Activated B cell treated with CpG ODN at 0.5 μM for 24 hours (primary cell): Measurements from ENCODE around the gene VWA7. TPM values are rescaled to one million over a fixed set of nuclear protein-coding genes. Genes with fewer than 3 reads are reported as not detected.
A peak's percentile ranks its signal among the peaks of the same experiment; 100 is the strongest.

Source experiments
- ATAC-seq: fragments of 200-7000 bp; cut with Tn5 transposase; one replicate; pipeline ENCODE4 v1.10.0; 2021; ENCODE audit warnings: low read depth, mild to moderate bottlenecking, moderate library complexity
- CTCF ChIA-PET: fragments of 350-600 bp; sonication (Branson Sonifier 250); formaldehyde crosslinking; loops from one replicate; lab custom pipeline; 2021; ENCODE audit warnings: antibody characterized with exemption; lab: Charles Lee
- POLR2A ChIA-PET: fragments of 350-600 bp; sonication (Branson Sonifier 250); formaldehyde crosslinking; loops from one replicate; lab custom pipeline; 2021; ENCODE audit warnings: antibody characterized with exemption; lab: Charles Lee
- DNase-seq: peaks from one replicate; pipeline ENCODE4 v3.0.0; 2022
- H3K27ac Mint-ChIP-seq: one replicate; pipeline ENCODE4 v1.8.0; 2020; ENCODE audit warnings: mixed read lengths
- H3K27me3 Mint-ChIP-seq: one replicate; pipeline ENCODE4 v1.8.0; 2021; ENCODE audit warnings: mixed read lengths
- H3K36me3 Mint-ChIP-seq: one replicate; pipeline ENCODE4 v1.8.0; 2021; ENCODE audit warnings: low read depth, mixed read lengths
- H3K4me1 Mint-ChIP-seq: one replicate; pipeline ENCODE4 v1.8.0; 2021; ENCODE audit warnings: mixed read lengths
- H3K4me3 Mint-ChIP-seq: one replicate; pipeline ENCODE4 v1.8.0; 2020; ENCODE audit warnings: mild to moderate bottlenecking, mixed read lengths
- H3K9me3 Mint-ChIP-seq: one replicate; pipeline ENCODE4 v1.8.0; 2020; ENCODE audit warnings: mixed read lengths
- intact Hi-C: fragments of 100-400 bp; cut with micrococcal nuclease; formaldehyde crosslinking; loops from one replicate; pipeline ENCODE4 v1.15.1; 2024
- total RNA-seq: library from RNA; stranded (reverse); gene quantifications from 2 replicates; pipeline ENCODE4 v1.2.3, GENCODE V29; 2022
- TF ChIP-seq, protein P1 (sequence below): fragments of 200-600 bp; IDR thresholded peaks from one replicate; pipeline ENCODE4 v1.8.0; 2022; ENCODE audit warnings: antibody characterized with exemption, mild to moderate bottlenecking

VWA7 gene
- total RNA-seq, 1 donor from 2014 or later = 2.9 TPM

DNA sequence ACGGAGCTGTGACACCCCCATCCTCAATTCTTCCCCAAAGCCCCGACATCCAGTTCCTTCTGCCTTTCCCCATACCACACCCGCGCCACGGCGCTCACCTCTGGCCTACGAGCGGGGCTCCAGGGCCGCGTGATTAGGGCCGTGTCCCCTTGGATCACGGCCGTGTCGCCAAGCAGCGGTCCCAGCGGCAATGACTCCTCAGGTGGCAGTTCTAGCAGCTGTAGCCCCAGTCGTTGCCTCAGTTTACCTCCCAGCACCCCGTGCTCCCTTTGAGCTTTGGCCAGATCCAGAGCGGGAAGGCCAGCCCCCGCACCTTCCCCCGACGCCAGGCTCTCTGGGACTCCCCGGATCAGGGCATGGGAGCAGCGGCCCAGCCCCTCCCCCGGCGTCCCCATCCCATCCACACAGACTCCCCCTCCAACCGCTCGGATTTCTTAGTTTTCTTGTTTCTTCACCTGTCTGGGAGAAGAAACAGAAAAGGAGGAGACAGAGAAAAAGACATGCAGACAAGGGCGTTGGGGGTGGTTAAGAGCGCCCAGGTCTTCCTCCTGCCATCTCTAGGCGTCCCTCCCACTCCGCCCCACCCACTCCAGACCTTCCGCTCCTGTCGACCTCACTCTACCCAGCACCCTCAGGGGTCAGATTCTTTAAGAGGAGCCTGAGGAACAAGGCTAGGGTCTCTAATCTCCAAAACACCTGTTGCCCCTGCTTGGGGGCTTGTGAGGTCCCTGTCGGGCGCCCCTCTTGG, 48.2 kb downstream of the VWA7 start, which contains the start of gene DDAH2:
Gene DDAH2, minus strand, starts transcription at position 533 of the 748 bp plus-strand sequence. Its CDS starts 138 bp downstream, at position 395.
- DNase-seq (no peak), ATAC-seq (peak; percentile 13)
- no peaks in the 10 kb centered on the region for H3K9me3 Mint-ChIP-seq
- H3K4me1 Mint-ChIP-seq = peaks cover 69% of the 10 kb centered on the region
- peak within 1 kb of the TSS; percentile 97 for H3K4me3 Mint-ChIP-seq
- ChIA-PET CTCF (interaction anchor here (0.6 to 5.9 kb wide), 19 partner anchors 9 to 533 kb away, joined by 3 to 49 read pairs (median 4); partner anchors contain the start of genes ABHD16A, HSPA1A, HSPA1B and HSPA1L), POLR2A (interaction anchor here (0.8 to 7.7 kb wide), 19 partner anchors 9 to 134 kb away, joined by 3 to 131 read pairs (median 11); partner anchors contain the start of genes ABHD16A, BAG6, CLIC1 and GPANK1)
- intact Hi-C loops = loop anchor here (1.0 to 2.0 kb wide), 7 partner anchors 40 to 194 kb away; partner anchors contain the start of genes BAG6, HSPA1A, HSPA1L and NEU1
- H3K27ac Mint-ChIP-seq = peak within 1 kb of the TSS; percentile 95
- H3K27me3 Mint-ChIP-seq = no peaks in the 10 kb centered on the region
- H3K36me3 Mint-ChIP-seq = peaks cover 63% of the 10 kb centered on the region
- TF ChIP-seq, protein P1, sequence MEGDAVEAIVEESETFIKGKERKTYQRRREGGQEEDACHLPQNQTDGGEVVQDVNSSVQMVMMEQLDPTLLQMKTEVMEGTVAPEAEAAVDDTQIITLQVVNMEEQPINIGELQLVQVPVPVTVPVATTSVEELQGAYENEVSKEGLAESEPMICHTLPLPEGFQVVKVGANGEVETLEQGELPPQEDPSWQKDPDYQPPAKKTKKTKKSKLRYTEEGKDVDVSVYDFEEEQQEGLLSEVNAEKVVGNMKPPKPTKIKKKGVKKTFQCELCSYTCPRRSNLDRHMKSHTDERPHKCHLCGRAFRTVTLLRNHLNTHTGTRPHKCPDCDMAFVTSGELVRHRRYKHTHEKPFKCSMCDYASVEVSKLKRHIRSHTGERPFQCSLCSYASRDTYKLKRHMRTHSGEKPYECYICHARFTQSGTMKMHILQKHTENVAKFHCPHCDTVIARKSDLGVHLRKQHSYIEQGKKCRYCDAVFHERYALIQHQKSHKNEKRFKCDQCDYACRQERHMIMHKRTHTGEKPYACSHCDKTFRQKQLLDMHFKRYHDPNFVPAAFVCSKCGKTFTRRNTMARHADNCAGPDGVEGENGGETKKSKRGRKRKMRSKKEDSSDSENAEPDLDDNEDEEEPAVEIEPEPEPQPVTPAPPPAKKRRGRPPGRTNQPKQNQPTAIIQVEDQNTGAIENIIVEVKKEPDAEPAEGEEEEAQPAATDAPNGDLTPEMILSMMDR = no peak

DNA sequence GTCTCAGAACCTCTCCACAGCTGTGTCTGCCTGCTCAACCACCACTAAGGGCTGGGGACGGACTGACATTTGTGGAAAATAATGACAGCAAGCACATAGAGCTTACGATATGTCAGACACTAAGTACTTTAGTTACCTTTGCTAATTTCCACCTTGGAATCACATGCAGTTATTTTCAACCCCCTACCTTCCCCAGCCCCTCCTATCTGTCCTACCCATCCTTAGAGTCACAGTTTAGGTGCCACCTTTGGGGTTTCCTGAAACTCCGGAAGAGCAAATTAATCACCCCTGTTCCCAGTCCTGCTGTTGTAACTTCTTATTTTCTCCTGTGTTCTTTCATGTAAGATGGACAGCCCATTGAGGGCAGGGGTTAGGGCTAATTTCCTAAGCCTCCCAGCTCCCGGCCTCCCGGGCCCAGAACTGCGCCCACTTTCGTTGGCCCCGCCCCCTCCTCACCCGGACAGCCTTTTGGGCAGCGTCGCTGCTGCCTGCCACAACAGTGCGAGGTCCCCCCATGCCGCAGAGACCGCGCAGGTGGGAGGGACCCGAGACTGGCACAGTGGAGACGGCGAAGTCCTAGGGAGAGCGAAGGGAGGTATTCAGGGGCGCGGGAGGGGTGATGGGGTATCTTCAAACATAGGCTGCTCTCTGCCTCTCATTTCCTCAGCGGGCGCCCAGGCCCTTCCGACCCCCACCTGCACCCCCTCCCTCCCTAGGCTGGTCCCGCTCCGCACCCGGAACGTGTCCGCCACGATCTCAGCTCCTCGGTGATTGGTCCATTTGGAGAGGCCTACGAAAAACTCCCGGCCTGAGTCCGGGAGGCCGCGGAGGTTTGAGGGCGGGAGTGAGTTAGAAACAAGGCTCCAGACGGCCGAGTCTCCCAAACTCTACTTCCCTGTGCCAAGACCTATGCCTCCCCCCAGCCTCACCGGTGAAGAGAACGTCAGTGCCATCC, 49.1 kb downstream of the VWA7 start:
- ATAC-seq = no peak
- intact Hi-C loops = loop anchor here (1.0 to 2.0 kb wide), 6 partner anchors 11 to 181 kb away; partner anchors contain the start of genes ABHD16A, HSPA1A, HSPA1L and LY6G5C

DNA sequence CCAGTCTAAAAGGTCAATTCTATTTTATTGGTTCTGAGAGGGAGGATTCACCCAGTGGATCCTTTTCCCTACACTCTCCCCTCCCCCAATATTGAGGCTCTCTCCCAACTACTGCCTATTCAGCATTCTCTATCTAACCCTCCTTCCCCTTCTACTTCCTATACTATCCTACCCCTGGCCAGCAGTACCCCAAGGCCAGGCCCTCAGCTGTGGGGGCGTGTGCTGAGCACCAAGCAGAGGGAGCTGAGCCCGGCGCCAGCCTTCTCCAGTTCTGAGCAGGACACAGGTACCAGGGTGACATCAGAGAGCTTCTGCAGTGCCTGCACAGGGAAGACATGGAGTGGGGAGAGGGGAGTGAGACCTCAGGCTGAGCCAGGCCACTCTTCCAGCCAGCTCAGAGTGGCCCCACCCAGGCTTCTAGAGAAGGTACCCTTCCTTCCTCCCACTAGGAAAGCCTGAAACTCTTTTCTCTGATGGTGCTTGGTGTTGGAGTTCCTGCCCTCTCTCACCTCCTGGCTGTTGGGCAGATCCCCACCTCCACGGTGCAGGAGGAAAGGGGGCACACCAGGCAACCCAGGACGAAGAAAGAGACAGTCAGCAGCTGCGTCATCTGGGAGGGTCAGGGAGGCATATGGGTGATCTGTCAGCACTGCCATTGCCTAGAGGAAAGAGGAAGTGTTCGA, 50.0 kb downstream of the VWA7 start:
- Mint-ChIP-seq H3K9me3 (no peaks in the 10 kb centered on the region), H3K36me3 (peaks cover 48% of the 10 kb centered on the region), H3K27me3 (no peaks in the 10 kb centered on the region), H3K4me3 (peak overlapping the region; percentile 81), H3K27ac (peak overlapping the region; percentile 95), H3K4me1 (peaks cover 65% of the 10 kb centered on the region)
- TF ChIP-seq, protein P1 = no peak
- ATAC-seq = peak; percentile 76
- intact Hi-C loops = loop anchor here (1.0 to 2.0 kb wide), 4 partner anchors 12 to 180 kb away; partner anchors contain the start of genes ABHD16A, LY6G5C and NFKBIL1
- POLR2A ChIA-PET = interaction anchor here (0.6 to 7.7 kb wide), 28 partner anchors 11 to 174 kb away, joined by 3 to 131 read pairs (median 6); partner anchors contain the start of genes ABHD16A, APOM, BAG6 and C6orf47
- CTCF ChIA-PET = interaction anchor here (0.8 to 5.9 kb wide), 7 partner anchors 11 to 176 kb away, joined by 3 to 49 read pairs (median 5); partner anchors contain the start of genes HSPA1B, LSM2 and LY6G5C
- DNase-seq = peak; percentile 56

More for the DNA sequence above, 49.1 kb downstream of the VWA7 start:
- TF ChIP-seq, protein P1 = no peak
- Mint-ChIP-seq H3K36me3 (peaks cover 54% of the 10 kb centered on the region), H3K9me3 (no peaks in the 10 kb centered on the region), H3K4me3 (peak overlapping the region; percentile 97), H3K4me1 (peaks cover 66% of the 10 kb centered on the region), H3K27me3 (no peaks in the 10 kb centered on the region), H3K27ac (peak overlapping the region; percentile 95)
- no peak for DNase-seq
- ChIA-PET POLR2A (interaction anchor here (0.6 to 7.7 kb wide), 29 partner anchors 10 to 135 kb away, joined by 3 to 131 read pairs (median 6); partner anchors contain the start of genes ABHD16A, APOM, BAG6 and C6orf47), CTCF (interaction anchor here (1.0 to 5.9 kb wide), 10 partner anchors 10 to 105 kb away, joined by 3 to 49 read pairs (median 6); partner anchors contain the start of genes HSPA1B, LSM2, LY6G5C and MSH5)
